ENCODE results near the gene FHOD3. TPM values are rescaled to one million over a fixed set of nuclear protein-coding genes. Genes with fewer than 3 reads are reported as not detected.

FHOD3 gene
- total RNA-seq, 1 experiment from 2014 or later = 22.7 TPM

- intact Hi-C loops (cut with micrococcal nuclease; ENCODE audit: unreplicated experiment) = no loop called here
- in situ Hi-C loops (cut with HindIII; ENCODE audit: low pct_unique_long_range_greater_than_20kb, low sequenced_read_pairs) = no loop called here
- Histone ChIP-seq H3K4me3 (ENCODE audit: low read depth in 2 of 2, low read length in 2 of 2) (no peak overlapping the region), H3K4me1 (ENCODE audit: control insufficient read depth, insufficient read depth, low read length) (no peaks in the 10 kb centered on the region), H3K9me3 (ENCODE audit: control insufficient read depth, insufficient read depth, low read depth, low read length) (no peaks in the 10 kb centered on the region), H3K36me3 (ENCODE audit: control insufficient read depth, insufficient read depth, low read length) (no peaks in the 10 kb centered on the region), H3K27ac (ENCODE audit: low read length) (no peak overlapping the region), H3K27me3 (ENCODE audit: control insufficient read depth, insufficient read depth, low read length) (no peaks in the 10 kb centered on the region)
- DNase-seq (ENCODE audit: low read depth, low spot score) (no peak), ATAC-seq (no peak)
- BruUV-seq (replicated peaks) = no TSS peak
- TF ChIP-seq SIN3A (IDR thresholded peaks at IDR 0.05; ENCODE audit: borderline replicate concordance, insufficient read depth, low read depth, low read length) (no peak), REST (IDR thresholded peaks at IDR 0.05; ENCODE audit: insufficient read depth in 1 of 2, low read depth in 2 of 2, low read length in 1 of 2) (no peak), TCF7L2 (IDR thresholded peaks at IDR 0.05; ENCODE audit: low read depth, low read length) (no peak), POLR2AphosphoS5 (IDR thresholded peaks at IDR 0.05; ENCODE audit: low read depth, low read length) (no peak), CTCF (IDR thresholded peaks at IDR 0.05) (no peak)
- POLR2A ChIA-PET = interaction anchor here (0.6 kb wide), 1 partner anchor 23 kb away, joined by 5 read pairs; no protein-coding TSS in a partner anchor
- CTCF ChIA-PET = no interaction called here
Observed at GRCh38 chr18:36405611-36406010, 108.1 kb downstream of the FHOD3 start.

GRCh38 chr18:36406805-36407204 is 109.3 kb downstream of the FHOD3 start:
- Histone ChIP-seq H3K36me3 (ENCODE audit: control insufficient read depth, insufficient read depth, low read length) (no peaks in the 10 kb centered on the region), H3K27ac (ENCODE audit: low read length) (no peak overlapping the region), H3K9me3 (ENCODE audit: control insufficient read depth, insufficient read depth, low read depth, low read length) (no peaks in the 10 kb centered on the region), H3K27me3 (ENCODE audit: control insufficient read depth, insufficient read depth, low read length) (no peaks in the 10 kb centered on the region), H3K4me1 (ENCODE audit: control insufficient read depth, insufficient read depth, low read length) (no peaks in the 10 kb centered on the region), H3K4me3 (ENCODE audit: low read depth in 2 of 2, low read length in 2 of 2) (no peak overlapping the region)
- BruUV-seq (replicated peaks) = no TSS peak
- DNase-seq (ENCODE audit: low read depth, low spot score) = no peak
- POLR2A ChIA-PET = no interaction called here
- intact Hi-C loops (cut with micrococcal nuclease; ENCODE audit: unreplicated experiment) (no loop called here), in situ Hi-C loops (cut with HindIII; ENCODE audit: low pct_unique_long_range_greater_than_20kb, low sequenced_read_pairs) (no loop called here)
- no peak for TF ChIP-seq TCF7L2 (IDR thresholded peaks at IDR 0.05; ENCODE audit: low read depth, low read length)
- no peak for TF ChIP-seq SIN3A (IDR thresholded peaks at IDR 0.05; ENCODE audit: borderline replicate concordance, insufficient read depth, low read depth, low read length)
- no peak for TF ChIP-seq POLR2AphosphoS5 (IDR thresholded peaks at IDR 0.05; ENCODE audit: low read depth, low read length)
- TF ChIP-seq CTCF (IDR thresholded peaks at IDR 0.05) = no peak
- no peak for TF ChIP-seq REST (IDR thresholded peaks at IDR 0.05; ENCODE audit: insufficient read depth in 1 of 2, low read depth in 2 of 2, low read length in 1 of 2)
- CTCF ChIA-PET = no interaction called here
- no peak for ATAC-seq

All from Panc1 (cell line).